Measurements from ENCODE around the gene CDHR5. TPM values are rescaled to one million over a fixed set of nuclear protein-coding genes. Genes with fewer than 3 reads are reported as not detected.

The CDHR5 gene
- total RNA-seq, 1 experiment from 2014 or later: not detected

DNA sequence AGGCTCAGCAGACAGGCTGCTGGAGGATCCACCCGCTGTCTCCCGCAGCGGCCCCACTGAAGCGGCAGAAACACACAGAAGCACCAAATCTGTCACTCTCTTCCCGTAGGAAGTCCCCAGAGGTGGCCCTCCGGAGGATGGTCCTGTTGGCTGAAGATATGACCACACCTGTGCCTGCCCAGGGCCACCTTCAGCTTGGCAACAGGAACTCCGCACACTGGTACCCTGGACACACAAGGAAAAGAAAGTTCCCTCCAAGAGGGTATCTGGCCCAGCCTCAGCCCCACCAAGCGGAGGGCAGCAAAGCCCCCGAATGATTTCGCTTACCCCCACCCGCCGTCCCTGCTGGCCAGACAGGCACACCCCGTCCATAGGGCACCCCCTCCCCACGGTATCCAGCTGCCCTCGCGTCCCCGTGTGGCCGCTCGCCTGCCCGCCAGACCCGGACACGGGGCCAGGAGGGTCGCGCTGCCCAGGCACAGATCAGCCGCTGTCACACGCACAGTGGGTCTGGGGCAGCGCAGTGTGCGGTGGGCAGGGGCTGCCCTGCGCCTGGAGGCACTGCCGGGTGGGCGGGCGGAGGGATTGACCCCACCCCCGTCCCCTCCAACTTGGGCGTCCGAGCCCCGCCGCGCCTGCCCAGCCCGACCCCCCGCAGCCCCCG lies 57.0 kb downstream of the CDHR5 start:
- no peak for DNase-seq (ENCODE audit: low spot score)

DNA sequence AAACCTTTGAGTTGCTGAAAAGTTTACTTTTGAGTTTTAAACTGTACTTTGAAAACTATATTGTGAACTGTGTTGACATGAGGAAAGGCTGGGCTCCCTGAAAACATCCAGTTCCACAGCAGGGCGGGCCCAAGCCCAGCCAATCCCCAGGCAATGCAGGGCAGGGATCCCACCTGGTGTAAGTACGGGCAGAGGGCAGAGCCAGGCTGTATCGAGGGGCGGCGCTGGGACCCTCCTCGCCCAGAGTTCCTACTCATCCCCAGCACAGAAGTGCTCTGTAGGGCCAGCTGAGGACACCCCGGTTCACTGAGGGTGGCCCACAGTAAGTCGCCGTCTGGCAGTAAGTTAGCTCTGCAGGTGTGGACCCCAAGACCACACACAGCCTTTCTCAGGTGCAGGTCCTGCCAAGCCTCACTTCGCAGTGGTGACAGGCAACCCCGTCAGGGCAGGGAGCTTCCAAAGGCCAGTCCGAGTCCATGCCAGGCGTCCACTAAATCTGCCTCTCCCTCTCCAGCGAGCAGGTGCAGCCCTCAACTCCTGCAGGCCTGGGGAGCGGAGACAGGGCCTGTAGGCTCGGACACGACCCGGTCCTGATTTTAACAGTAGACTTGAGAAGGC lies 57.6 kb downstream of the CDHR5 start:
- DNase-seq (ENCODE audit: low spot score): no peak

Other genes with a start within 250 kb of the CDHR5 start
- 39.8 and 44.0 TPM in 2 replicates for gene PKP3, start 230.7 kb downstream of the CDHR5 start, total RNA-seq (2014; rRNA removed; shearing (Covaris generic))
- 3.8 and 3.9 TPM in 2 replicates for gene SIGIRR, start 210.0 kb downstream of the CDHR5 start, total RNA-seq (2014; rRNA removed; shearing (Covaris generic))
- gene ANO9, start 182.9 kb downstream of the CDHR5 start, total RNA-seq (2014; rRNA removed; shearing (Covaris generic)): 0.19 TPM in 1 of 2 replicates, not detected in the other
- gene PTDSS2, start 174.7 kb downstream of the CDHR5 start, total RNA-seq (2014; rRNA removed; shearing (Covaris generic)): 29.7 and 30.4 TPM in 2 replicates
- 299 and 316 TPM in 2 replicates for gene RNH1, start 117.7 kb downstream of the CDHR5 start, total RNA-seq (2014; rRNA removed; shearing (Covaris generic))
- 74.6 and 99.9 TPM in 2 replicates for gene HRAS, start 89.4 kb downstream of the CDHR5 start, total RNA-seq (2014; rRNA removed; shearing (Covaris generic))
- gene LRRC56, start 87.4 kb downstream of the CDHR5 start, total RNA-seq (2014; rRNA removed; shearing (Covaris generic)): not detected in 2 replicates
- 2.4 and 4.4 TPM in 2 replicates for gene LMNTD2, start 64.2 kb downstream of the CDHR5 start, total RNA-seq (2014; rRNA removed; shearing (Covaris generic))
- 24.9 and 43.9 TPM in 2 replicates for gene RASSF7, start 64.0 kb downstream of the CDHR5 start, total RNA-seq (2014; rRNA removed; shearing (Covaris generic))
- gene PHRF1, start 48.5 kb downstream of the CDHR5 start, total RNA-seq (2014; rRNA removed; shearing (Covaris generic)): 12.8 and 14.9 TPM in 2 replicates
- 6.4 and 12.0 TPM in 2 replicates for gene IRF7, start 9.0 kb downstream of the CDHR5 start, total RNA-seq (2014; rRNA removed; shearing (Covaris generic))
- not detected in 2 replicates for gene SCT, start 2.2 kb upstream of the CDHR5 start, total RNA-seq (2014; rRNA removed; shearing (Covaris generic))
- not detected in 2 replicates for gene DRD4, start 12.3 kb upstream of the CDHR5 start, total RNA-seq (2014; rRNA removed; shearing (Covaris generic))
- gene DEAF1, start 70.3 kb upstream of the CDHR5 start, total RNA-seq (2014; rRNA removed; shearing (Covaris generic)): 12.8 and 20.2 TPM in 2 replicates
- gene TMEM80, start 70.9 kb upstream of the CDHR5 start, total RNA-seq (2014; rRNA removed; shearing (Covaris generic)): 17.1 and 17.9 TPM in 2 replicates
- 64.9 and 108 TPM in 2 replicates for gene EPS8L2, start 81.3 kb upstream of the CDHR5 start, total RNA-seq (2014; rRNA removed; shearing (Covaris generic))
- gene TALDO1, start 122.5 kb upstream of the CDHR5 start, total RNA-seq (2014; rRNA removed; shearing (Covaris generic)): 417 and 483 TPM in 2 replicates
- gene GATD1, start 152.5 kb upstream of the CDHR5 start, total RNA-seq (2014; rRNA removed; shearing (Covaris generic)): 33.7 and 42.7 TPM in 2 replicates
- not detected in 2 replicates for gene CEND1, start 165.1 kb upstream of the CDHR5 start, total RNA-seq (2014; rRNA removed; shearing (Covaris generic))
- 43.7 and 46.5 TPM in 2 replicates for gene SLC25A22, start 173.3 kb upstream of the CDHR5 start, total RNA-seq (2014; rRNA removed; shearing (Covaris generic))
- gene PIDD1, start 180.3 kb upstream of the CDHR5 start, total RNA-seq (2014; rRNA removed; shearing (Covaris generic)): 5.7 and 6.0 TPM in 2 replicates
- 399 and 585 TPM in 2 replicates for gene RPLP2, start 185.0 kb upstream of the CDHR5 start, total RNA-seq (2014; rRNA removed; shearing (Covaris generic))
- gene PNPLA2, start 194.0 kb upstream of the CDHR5 start, total RNA-seq (2014; rRNA removed; shearing (Covaris generic)): 17.0 and 33.8 TPM in 2 replicates
- gene CRACR2B, start 203.0 kb upstream of the CDHR5 start, total RNA-seq (2014; rRNA removed; shearing (Covaris generic)): not detected in 2 replicates
- 892 and 998 TPM in 2 replicates for gene CD151, start 208.0 kb upstream of the CDHR5 start, total RNA-seq (2014; rRNA removed; shearing (Covaris generic))
- 132 and 157 TPM in 2 replicates for gene POLR2L, start 217.6 kb upstream of the CDHR5 start, total RNA-seq (2014; rRNA removed; shearing (Covaris generic))
- gene TSPAN4, start 217.9 kb upstream of the CDHR5 start, total RNA-seq (2014; rRNA removed; shearing (Covaris generic)): 195 and 210 TPM in 2 replicates